ENCODE measurements around the gene IPCEF1. TPM values are rescaled to one million over a fixed set of nuclear protein-coding genes. Genes with fewer than 3 reads are reported as not detected.

Gene IPCEF1
- total and polyA plus RNA-seq, 2 experiments from 2014 or later = 0.80 TPM; not detected in 1

GRCh38 chr6:154127657-154128056 lies 228.9 kb downstream of the IPCEF1 start:
- H3K27ac ChIP-seq = no peak overlapping the region
- no peak for TF ChIP-seq EZH2phosphoT487 (IDR thresholded peaks at IDR 0.05; ENCODE audit: low read depth, severe bottlenecking, unreplicated experiment)
- TF ChIP-seq EZH2 (IDR thresholded peaks at IDR 0.05; ENCODE audit: borderline replicate concordance) = no peak
- TF ChIP-seq CTCF (IDR thresholded peaks at IDR 0.05; ENCODE audit: poor library complexity) = no peak
- no peaks in the 10 kb centered on the region for H3K36me3 ChIP-seq (replicated peaks; ENCODE audit: insufficient read depth, low read depth)
- H3K9me2 ChIP-seq (replicated peaks; ENCODE audit: insufficient read depth) = no peaks in the 10 kb centered on the region
- 49% methylated on average over 2 of the region's 2 CpGs for WGBS (ENCODE audit: low lambda C conversion rate, missing lambda C conversion rate)
- H3K79me2 ChIP-seq = no peaks in the 10 kb centered on the region
- H3K9me3 ChIP-seq (ENCODE audit: low read depth) = no peaks in the 10 kb centered on the region
- no peak overlapping the region for H3K4me3 ChIP-seq
- H3K27me3 ChIP-seq = no peaks in the 10 kb centered on the region
- peaks cover 6% of the 10 kb centered on the region for H3K4me1 ChIP-seq (ENCODE audit: insufficient read depth)
- no peak overlapping the region for H2AFZ ChIP-seq
- no peak overlapping the region for H3K4me2 ChIP-seq
- DNase-seq (ENCODE audit: low spot score) = no peak
- H4K20me1 ChIP-seq (ENCODE audit: insufficient read depth, poor library complexity, severe bottlenecking) = no peaks in the 10 kb centered on the region

GRCh38 chr6:154125421-154125820 lies 231.2 kb downstream of the IPCEF1 start:
- Histone ChIP-seq H3K36me3 (replicated peaks; ENCODE audit: insufficient read depth, low read depth) (no peaks in the 10 kb centered on the region), H4K20me1 (ENCODE audit: insufficient read depth, poor library complexity, severe bottlenecking) (no peaks in the 10 kb centered on the region), H3K27me3 (no peaks in the 10 kb centered on the region), H3K9me3 (ENCODE audit: low read depth) (no peaks in the 10 kb centered on the region), H3K4me3 (no peak overlapping the region), H3K9me2 (replicated peaks; ENCODE audit: insufficient read depth) (no peaks in the 10 kb centered on the region), H2AFZ (no peak overlapping the region), H3K4me2 (no peak overlapping the region), H3K79me2 (no peaks in the 10 kb centered on the region), H3K4me1 (ENCODE audit: insufficient read depth) (peaks cover 6% of the 10 kb centered on the region), H3K27ac (no peak overlapping the region)
- TF ChIP-seq EZH2 (IDR thresholded peaks at IDR 0.05; ENCODE audit: borderline replicate concordance) (no peak), EZH2phosphoT487 (IDR thresholded peaks at IDR 0.05; ENCODE audit: low read depth, severe bottlenecking, unreplicated experiment) (no peak), CTCF (IDR thresholded peaks at IDR 0.05; ENCODE audit: poor library complexity) (no peak)
- no peak for DNase-seq (ENCODE audit: low spot score)
- WGBS (ENCODE audit: low lambda C conversion rate, missing lambda C conversion rate) = 100% methylated on average over 2 of the region's 2 CpGs

- Histone ChIP-seq H3K4me3 (no peak overlapping the region), H3K4me2 (peak overlapping the region; percentile 63), H2AFZ (peak overlapping the region; percentile 76), H3K4me1 (ENCODE audit: insufficient read depth) (peaks cover 6% of the 10 kb centered on the region), H3K36me3 (replicated peaks; ENCODE audit: insufficient read depth, low read depth) (no peaks in the 10 kb centered on the region), H3K79me2 (no peaks in the 10 kb centered on the region), H3K9me2 (replicated peaks; ENCODE audit: insufficient read depth) (no peaks in the 10 kb centered on the region), H3K9me3 (ENCODE audit: low read depth) (no peaks in the 10 kb centered on the region), H3K27ac (peak overlapping the region; percentile 20), H4K20me1 (ENCODE audit: insufficient read depth, poor library complexity, severe bottlenecking) (no peaks in the 10 kb centered on the region), H3K27me3 (no peaks in the 10 kb centered on the region)
- no peak for DNase-seq (ENCODE audit: low spot score)
- 63% methylated on average over 8 of the region's 8 CpGs for WGBS (ENCODE audit: low lambda C conversion rate, missing lambda C conversion rate)
- no peak for TF ChIP-seq EZH2 (IDR thresholded peaks at IDR 0.05; ENCODE audit: borderline replicate concordance)
- TF ChIP-seq EZH2phosphoT487 (IDR thresholded peaks at IDR 0.05; ENCODE audit: low read depth, severe bottlenecking, unreplicated experiment) = no peak
- TF ChIP-seq CTCF (IDR thresholded peaks at IDR 0.05; ENCODE audit: poor library complexity) = no peak
These were observed 233.2 kb downstream of the IPCEF1 start for GRCh38 chr6:154123155-154123956.
